IMR-90 (cell line): Measurements from ENCODE around the gene ADRB2.

Experiments
- BHLHE40 ChIP-seq: fragments of 150-350 bp; IDR thresholded peaks from 2 replicates; pipeline ENCODE4 v1.6.1; 2016; ENCODE audit warnings: mild to moderate bottlenecking, low read depth, low read length
- CEBPB ChIP-seq: IDR thresholded peaks from 2 replicates; pipeline ENCODE4 v1.6.1; 2012; ENCODE audit warnings: low read depth, low read length, improper control_type of control experiment
- CHD1 ChIP-seq: IDR thresholded peaks from 2 replicates; pipeline ENCODE4 v1.6.1; 2012; ENCODE audit warnings: low read depth, low read length, improper control_type of control experiment
- FOS ChIP-seq: fragments of 150-350 bp; IDR thresholded peaks from 2 replicates; pipeline ENCODE4 v1.6.1; 2016; ENCODE audit warnings: low read depth, low read length
- MAFK ChIP-seq: IDR thresholded peaks from 2 replicates; pipeline ENCODE4 v1.6.1; 2012; ENCODE audit warnings: low read depth, low read length, improper control_type of control experiment
- MXI1 ChIP-seq: IDR thresholded peaks from 2 replicates; pipeline ENCODE4 v1.6.1; 2012; ENCODE audit warnings: low read depth, mild to moderate bottlenecking, low read length, moderate library complexity, borderline replicate concordance
- POLR2A ChIP-seq: IDR thresholded peaks from 2 replicates; pipeline ENCODE4 v1.6.1; 2012; ENCODE audit warnings: mild to moderate bottlenecking, low read depth, low read length
- RAD21 ChIP-seq: IDR thresholded peaks from 2 replicates; pipeline ENCODE4 v1.6.1; 2012; ENCODE audit warnings: low read length, improper control_type of control experiment
- RCOR1 ChIP-seq: IDR thresholded peaks from 2 replicates; pipeline ENCODE4 v1.6.1; 2012; ENCODE audit warnings: mild to moderate bottlenecking, low read length, improper control_type of control experiment; ENCODE audit not compliant: insufficient replicate concordance
- RFX5 ChIP-seq: IDR thresholded peaks from 2 replicates; pipeline ENCODE4 v1.8.0; 2012; ENCODE audit warnings: low read depth, mild to moderate bottlenecking, low read length, moderate library complexity
- SMC3 ChIP-seq: fragments of 150-350 bp; IDR thresholded peaks from 2 replicates; pipeline ENCODE4 v1.6.1; 2016; ENCODE audit warnings: low read depth, mild to moderate bottlenecking, antibody characterized with exemption, low read length, moderate library complexity
- TF ChIP-seq, protein P1 (sequence below): conservative IDR thresholded peaks from 2 replicates; pipeline ENCODE4 v1.5.1; 2012; ENCODE audit warnings: mild to moderate bottlenecking, low read depth, low read length, improper control_type of control experiment
- TF ChIP-seq, protein P2 (sequence below): fragments of 150-350 bp; IDR thresholded peaks from 2 replicates; pipeline ENCODE4 v1.6.1; 2017; ENCODE audit warnings: mild to moderate bottlenecking, antibody characterized with exemption, low read length, low read depth

DNA sequence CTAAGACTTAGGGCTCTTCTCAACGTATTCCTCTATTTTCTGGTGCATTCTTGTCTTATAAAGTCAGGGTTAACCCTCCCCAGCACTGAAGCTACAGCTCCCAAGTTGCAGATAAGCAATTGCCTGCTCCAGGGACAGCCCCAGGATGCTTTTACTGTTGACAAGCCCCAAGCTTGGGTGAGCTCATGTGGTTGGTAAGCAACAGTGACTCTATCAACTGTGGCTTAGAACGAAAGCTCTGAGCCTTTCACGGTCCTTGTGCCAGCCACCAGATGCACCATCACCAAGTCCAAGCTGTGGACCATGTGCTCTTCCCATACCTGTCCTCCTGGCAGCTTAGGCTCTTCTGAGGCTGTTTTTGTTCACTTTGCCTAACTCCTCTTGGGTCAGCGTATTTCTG lies 13.5 kb downstream of the ADRB2 start:
- TF ChIP-seq, protein P1, sequence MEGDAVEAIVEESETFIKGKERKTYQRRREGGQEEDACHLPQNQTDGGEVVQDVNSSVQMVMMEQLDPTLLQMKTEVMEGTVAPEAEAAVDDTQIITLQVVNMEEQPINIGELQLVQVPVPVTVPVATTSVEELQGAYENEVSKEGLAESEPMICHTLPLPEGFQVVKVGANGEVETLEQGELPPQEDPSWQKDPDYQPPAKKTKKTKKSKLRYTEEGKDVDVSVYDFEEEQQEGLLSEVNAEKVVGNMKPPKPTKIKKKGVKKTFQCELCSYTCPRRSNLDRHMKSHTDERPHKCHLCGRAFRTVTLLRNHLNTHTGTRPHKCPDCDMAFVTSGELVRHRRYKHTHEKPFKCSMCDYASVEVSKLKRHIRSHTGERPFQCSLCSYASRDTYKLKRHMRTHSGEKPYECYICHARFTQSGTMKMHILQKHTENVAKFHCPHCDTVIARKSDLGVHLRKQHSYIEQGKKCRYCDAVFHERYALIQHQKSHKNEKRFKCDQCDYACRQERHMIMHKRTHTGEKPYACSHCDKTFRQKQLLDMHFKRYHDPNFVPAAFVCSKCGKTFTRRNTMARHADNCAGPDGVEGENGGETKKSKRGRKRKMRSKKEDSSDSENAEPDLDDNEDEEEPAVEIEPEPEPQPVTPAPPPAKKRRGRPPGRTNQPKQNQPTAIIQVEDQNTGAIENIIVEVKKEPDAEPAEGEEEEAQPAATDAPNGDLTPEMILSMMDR = no peak
- TF ChIP-seq CHD1 (no peak), CEBPB (no peak), BHLHE40 (no peak), SMC3 (no peak), MXI1 (no peak), RFX5 (no peak), MAFK (no peak), POLR2A (no peak), FOS (no peak), RAD21 (no peak), RCOR1 (no peak)
- TF ChIP-seq, protein P2, sequence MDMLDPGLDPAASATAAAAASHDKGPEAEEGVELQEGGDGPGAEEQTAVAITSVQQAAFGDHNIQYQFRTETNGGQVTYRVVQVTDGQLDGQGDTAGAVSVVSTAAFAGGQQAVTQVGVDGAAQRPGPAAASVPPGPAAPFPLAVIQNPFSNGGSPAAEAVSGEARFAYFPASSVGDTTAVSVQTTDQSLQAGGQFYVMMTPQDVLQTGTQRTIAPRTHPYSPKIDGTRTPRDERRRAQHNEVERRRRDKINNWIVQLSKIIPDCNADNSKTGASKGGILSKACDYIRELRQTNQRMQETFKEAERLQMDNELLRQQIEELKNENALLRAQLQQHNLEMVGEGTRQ = no peak
